A549 (cell line): ENCODE data around the gene RABL6.

Experiments used
- CTCF ChIP-seq: fragments of >200 bp; sonication (Bioruptor Twin); formaldehyde crosslinking; IDR thresholded peaks from 3 replicates; pipeline ENCODE4 v1.5.1; 2016
- MAFK ChIP-seq: fragments of 450-650 bp; IDR thresholded peaks from 2 replicates; pipeline ENCODE4 v1.6.1; 2014; ENCODE audit not compliant: partially characterized antibody
- MAZ ChIP-seq: fragments of 150-350 bp; IDR thresholded peaks from 2 replicates; pipeline ENCODE4 v1.6.1; 2014; ENCODE audit warnings: antibody characterized with exemption, low read depth, low read length, borderline replicate concordance
- RAD21 ChIP-seq, 2 experiments: fragments of >200 bp in 1 of 2; sonication (Bioruptor Twin) in 1 of 2; formaldehyde crosslinking in 1 of 2; IDR thresholded peaks in 1 of 2; conservative IDR thresholded peaks in 1 of 2; 2 replicates in 1 of 2; 3 replicates in 1 of 2; pipeline ENCODE4 v1.6.1; 2012 to 2018; ENCODE audit warnings: inconsistent platforms in 1 of 2

- TF ChIP-seq MAFK (no peak), RAD21 (conservative IDR thresholded peaks at IDR 0.05 in 1 of 2, IDR thresholded peaks at IDR 0.05 in 1 of 2) (no peak), CTCF (no peak), MAZ (no peak)
Measured at GRCh38 chr9:136808806-136809158, 1.0 kb downstream of the RABL6 start.
